ENCODE data around the gene SYT15.

SYT15 gene

GRCh38 chr10:46541017-46541661 lies 37.8 kb upstream of the SYT15 start:
- TF ChIP-seq EZH2phosphoT487 (IDR thresholded peaks at IDR 0.05; ENCODE audit: low read depth) (no peak), CTCF (IDR thresholded peaks at IDR 0.05; ENCODE audit: low read depth, low read length) (no peak)
- Histone ChIP-seq H3K4me2 (ENCODE audit: low read length) (no peak overlapping the region), H3K4me3 (ENCODE audit: low read length) (no peak overlapping the region), H2AFZ (ENCODE audit: low read depth, low read length) (no peak overlapping the region), H3K79me2 (ENCODE audit: low read length) (no peaks in the 10 kb centered on the region), H3K9ac (ENCODE audit: low read length) (no peak overlapping the region), H3K36me3 (replicated peaks; ENCODE audit: low read depth, low read length) (no peaks in the 10 kb centered on the region), H3K27me3 (ENCODE audit: low read depth, low read length) (peaks cover 28% of the 10 kb centered on the region), H4K20me1 (ENCODE audit: insufficient read depth, low read length) (no peaks in the 10 kb centered on the region), H3K4me1 (ENCODE audit: low read length) (no peaks in the 10 kb centered on the region), H3K27ac (ENCODE audit: low read length) (no peak overlapping the region), H3K9me3 (ENCODE audit: insufficient read depth, low read length) (no peaks in the 10 kb centered on the region)

- no peak overlapping the region for H3K4me3 ChIP-seq (ENCODE audit: low read length)
- H3K4me2 ChIP-seq (ENCODE audit: low read length): no peak overlapping the region
These were observed 37.0 kb upstream of the SYT15 start for GRCh38 chr10:46541735-46542566.

GRCh38 chr10:46542567-46543465 lies 36.1 kb upstream of the SYT15 start:
- TF ChIP-seq EZH2phosphoT487 (IDR thresholded peaks at IDR 0.05; ENCODE audit: low read depth) (no peak), CTCF (IDR thresholded peaks at IDR 0.05; ENCODE audit: low read depth, low read length) (no peak)
- Histone ChIP-seq H3K9me3 (ENCODE audit: insufficient read depth, low read length) (no peaks in the 10 kb centered on the region), H3K4me1 (ENCODE audit: low read length) (no peaks in the 10 kb centered on the region), H3K27me3 (ENCODE audit: low read depth, low read length) (peaks cover 13% of the 10 kb centered on the region), H3K79me2 (ENCODE audit: low read length) (no peaks in the 10 kb centered on the region), H3K9ac (ENCODE audit: low read length) (no peak overlapping the region), H4K20me1 (ENCODE audit: insufficient read depth, low read length) (no peaks in the 10 kb centered on the region), H2AFZ (ENCODE audit: low read depth, low read length) (no peak overlapping the region), H3K4me3 (ENCODE audit: low read length) (no peak overlapping the region), H3K4me2 (ENCODE audit: low read length) (no peak overlapping the region), H3K36me3 (replicated peaks; ENCODE audit: low read depth, low read length) (no peaks in the 10 kb centered on the region), H3K27ac (ENCODE audit: low read length) (no peak overlapping the region)

More at GRCh38 chr10:46541735-46542566, 37.0 kb upstream of the SYT15 start:
- TF ChIP-seq EZH2phosphoT487 (IDR thresholded peaks at IDR 0.05; ENCODE audit: low read depth) (no peak), CTCF (IDR thresholded peaks at IDR 0.05; ENCODE audit: low read depth, low read length) (no peak)
- no peak overlapping the region for H3K9ac ChIP-seq (ENCODE audit: low read length)
- no peaks in the 10 kb centered on the region for H3K79me2 ChIP-seq (ENCODE audit: low read length)
- H3K4me1 ChIP-seq (ENCODE audit: low read length): no peaks in the 10 kb centered on the region
- no peak overlapping the region for H3K27ac ChIP-seq (ENCODE audit: low read length)
- no peaks in the 10 kb centered on the region for H3K36me3 ChIP-seq (replicated peaks; ENCODE audit: low read depth, low read length)
- H3K27me3 ChIP-seq (ENCODE audit: low read depth, low read length): peaks cover 20% of the 10 kb centered on the region
- no peak overlapping the region for H2AFZ ChIP-seq (ENCODE audit: low read depth, low read length)
- H4K20me1 ChIP-seq (ENCODE audit: insufficient read depth, low read length): no peaks in the 10 kb centered on the region
- no peaks in the 10 kb centered on the region for H3K9me3 ChIP-seq (ENCODE audit: insufficient read depth, low read length)

Data from OCI-LY3 (cell line).